ENCODE data around the gene MAST4. TPM values are rescaled to one million over a fixed set of nuclear protein-coding genes. Genes with fewer than 3 reads are reported as not detected.

The MAST4 gene
- total and polyA plus RNA-seq, 2 of the 4 experiments (the other 2 are of a cell fraction) = 4.8 to 6.8 TPM

DNA sequence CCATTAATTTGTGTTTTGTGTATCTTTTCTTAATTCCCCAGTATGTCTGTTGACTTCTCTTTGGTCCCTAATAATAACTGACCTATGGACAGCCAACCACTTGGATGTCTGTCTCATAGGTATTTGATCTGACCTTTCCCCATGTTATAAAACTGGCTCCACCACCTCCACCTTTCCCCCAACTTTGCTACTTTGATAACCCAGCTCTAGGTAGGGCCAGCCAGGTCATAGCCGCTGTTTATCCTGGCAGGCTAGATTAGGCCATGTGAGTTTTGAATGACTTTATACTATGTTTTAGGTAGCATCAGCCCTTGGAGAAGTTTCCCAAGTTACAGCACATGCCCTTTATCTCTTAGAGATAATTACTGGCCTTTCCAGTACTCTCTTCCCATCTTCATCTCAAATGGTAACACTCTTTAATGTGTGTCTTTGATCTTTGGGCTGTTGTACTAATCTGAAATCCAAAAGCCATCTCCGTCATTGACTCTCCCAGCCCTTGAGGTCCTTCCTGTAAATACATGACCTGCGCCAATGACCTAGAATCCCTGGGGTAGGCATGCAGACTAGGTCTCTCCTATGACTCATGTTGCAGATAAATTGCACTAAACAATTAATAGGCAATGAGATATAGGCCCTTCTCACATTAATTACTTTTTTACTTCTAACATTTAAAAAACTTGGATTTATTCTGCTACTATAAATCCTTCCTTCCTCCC lies 447.8 kb downstream of the MAST4 start:
- WGBS, 2 experiments (ENCODE audit: extremely low coverage in 2 of 2, insufficient read length in 1 of 2) = no CpG with 5 or more reads among the region's 3 CpGs

More for the DNA sequence above, 447.8 kb downstream of the MAST4 start:
- Histone ChIP-seq H3K9ac (ENCODE audit: low read depth, low read length) (no peak overlapping the region), H2AK9ac (replicated peaks; ENCODE audit: low read depth, low read length, poor library complexity) (no peak overlapping the region), H3K9me3 (ENCODE audit: control insufficient read depth, insufficient read depth, low read length) (no peaks in the 10 kb centered on the region), H3K27me3 (ENCODE audit: control insufficient read depth, insufficient read depth, low read length) (no peaks in the 10 kb centered on the region), H3K4me3 (ENCODE audit: insufficient read depth, low read depth, low read length) (no peak overlapping the region), H4K20me1 (ENCODE audit: insufficient read depth, low read length) (no peaks in the 10 kb centered on the region), H3K23ac (ENCODE audit: low read depth, low read length) (no peak overlapping the region), H3K14ac (replicated peaks; ENCODE audit: low read depth, low read length) (no peak overlapping the region), H3K27ac (ENCODE audit: insufficient read depth, low read length) (no peak overlapping the region), H3K18ac (ENCODE audit: low read depth, low read length) (no peak overlapping the region), H2BK15ac (ENCODE audit: low read depth, low read length) (no peak overlapping the region), H3K4ac (ENCODE audit: low read depth, low read length) (no peak overlapping the region), H2BK5ac (ENCODE audit: low read depth, low read length, poor library complexity, severe bottlenecking) (no peak overlapping the region), H3K56ac (ENCODE audit: extremely low read depth, insufficient read depth, low read length) (no peak overlapping the region), H2BK20ac (ENCODE audit: low read depth, low read length) (no peak overlapping the region), H3K36me3 (ENCODE audit: control insufficient read depth, insufficient read depth, low read length) (no peaks in the 10 kb centered on the region), H4K91ac (ENCODE audit: insufficient read depth, low read depth, low read length) (no peak overlapping the region), H4K8ac (ENCODE audit: low read depth in 2 of 2, low read length in 2 of 2) (no peak overlapping the region), H4K5ac (ENCODE audit: low read depth, low read length) (no peak overlapping the region), H3K4me2 (ENCODE audit: low read depth, low read length) (no peak overlapping the region), H2AFZ (replicated peaks; ENCODE audit: low read length, poor library complexity) (no peak overlapping the region), H2BK120ac (ENCODE audit: low read depth, low read length) (no peak overlapping the region), H3K9me1 (ENCODE audit: insufficient read depth, low read length) (0 out of 2 replicates have a peak, but pooled peaks cover 2% of the 10 kb centered on the region), H3K79me1 (ENCODE audit: low read depth in 1 of 2, low read length in 2 of 2) (peaks cover 31 to 42% of the 10 kb centered on the region in 2 experiments), H2AK5ac (ENCODE audit: low read depth, low read length) (no peak overlapping the region), H3K4me1 (ENCODE audit: control insufficient read depth, insufficient read depth, low read length) (peaks cover 7% of the 10 kb centered on the region)
- in situ Hi-C loops (cut with MboI; ENCODE audit: low sequenced_read_pairs) (no loop called here), dilution Hi-C loops (cut with HindIII; ENCODE audit: low sequenced_read_pairs, unreplicated experiment) (no loop called here), intact Hi-C loops (cut with micrococcal nuclease) (no loop called here)
- DNase-seq = no peak
- BruUV-seq (replicated peaks) = no TSS peak
- ChIA-PET POLR2A (ENCODE audit: unreplicated experiment) (no interaction called here), CTCF (no interaction called here)
- no peak for ATAC-seq (ENCODE audit: low read depth)
- TF ChIP-seq CHD1 (IDR thresholded peaks at IDR 0.05; ENCODE audit: low read depth, low read length) (no peak), MXI1 (IDR thresholded peaks at IDR 0.05; ENCODE audit: borderline replicate concordance, low read depth, low read length) (no peak), MAFK (IDR thresholded peaks at IDR 0.05; ENCODE audit: low read depth, low read length) (no peak), CEBPB (IDR thresholded peaks at IDR 0.05; ENCODE audit: low read depth, low read length) (no peak), RFX5 (IDR thresholded peaks at IDR 0.05; ENCODE audit: low read depth, low read length) (no peak), RCOR1 (IDR thresholded peaks at IDR 0.05; ENCODE audit: insufficient replicate concordance, low read length) (no peak), NFE2L2 (IDR thresholded peaks at IDR 0.05; ENCODE audit: low read depth, low read length) (no peak), MAZ (IDR thresholded peaks at IDR 0.05; ENCODE audit: borderline replicate concordance, low read depth, low read length) (no peak), BHLHE40 (IDR thresholded peaks at IDR 0.05; ENCODE audit: low read depth, low read length) (no peak)
- TF ChIP-seq, protein P1, sequence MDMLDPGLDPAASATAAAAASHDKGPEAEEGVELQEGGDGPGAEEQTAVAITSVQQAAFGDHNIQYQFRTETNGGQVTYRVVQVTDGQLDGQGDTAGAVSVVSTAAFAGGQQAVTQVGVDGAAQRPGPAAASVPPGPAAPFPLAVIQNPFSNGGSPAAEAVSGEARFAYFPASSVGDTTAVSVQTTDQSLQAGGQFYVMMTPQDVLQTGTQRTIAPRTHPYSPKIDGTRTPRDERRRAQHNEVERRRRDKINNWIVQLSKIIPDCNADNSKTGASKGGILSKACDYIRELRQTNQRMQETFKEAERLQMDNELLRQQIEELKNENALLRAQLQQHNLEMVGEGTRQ (IDR thresholded peaks at IDR 0.05; ENCODE audit: low read depth, low read length) = no peak
- TF ChIP-seq, protein P2, sequence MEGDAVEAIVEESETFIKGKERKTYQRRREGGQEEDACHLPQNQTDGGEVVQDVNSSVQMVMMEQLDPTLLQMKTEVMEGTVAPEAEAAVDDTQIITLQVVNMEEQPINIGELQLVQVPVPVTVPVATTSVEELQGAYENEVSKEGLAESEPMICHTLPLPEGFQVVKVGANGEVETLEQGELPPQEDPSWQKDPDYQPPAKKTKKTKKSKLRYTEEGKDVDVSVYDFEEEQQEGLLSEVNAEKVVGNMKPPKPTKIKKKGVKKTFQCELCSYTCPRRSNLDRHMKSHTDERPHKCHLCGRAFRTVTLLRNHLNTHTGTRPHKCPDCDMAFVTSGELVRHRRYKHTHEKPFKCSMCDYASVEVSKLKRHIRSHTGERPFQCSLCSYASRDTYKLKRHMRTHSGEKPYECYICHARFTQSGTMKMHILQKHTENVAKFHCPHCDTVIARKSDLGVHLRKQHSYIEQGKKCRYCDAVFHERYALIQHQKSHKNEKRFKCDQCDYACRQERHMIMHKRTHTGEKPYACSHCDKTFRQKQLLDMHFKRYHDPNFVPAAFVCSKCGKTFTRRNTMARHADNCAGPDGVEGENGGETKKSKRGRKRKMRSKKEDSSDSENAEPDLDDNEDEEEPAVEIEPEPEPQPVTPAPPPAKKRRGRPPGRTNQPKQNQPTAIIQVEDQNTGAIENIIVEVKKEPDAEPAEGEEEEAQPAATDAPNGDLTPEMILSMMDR (conservative IDR thresholded peaks at IDR 0.05; ENCODE audit: low read depth, low read length) = no peak
- TF ChIP-seq, protein P3, sequence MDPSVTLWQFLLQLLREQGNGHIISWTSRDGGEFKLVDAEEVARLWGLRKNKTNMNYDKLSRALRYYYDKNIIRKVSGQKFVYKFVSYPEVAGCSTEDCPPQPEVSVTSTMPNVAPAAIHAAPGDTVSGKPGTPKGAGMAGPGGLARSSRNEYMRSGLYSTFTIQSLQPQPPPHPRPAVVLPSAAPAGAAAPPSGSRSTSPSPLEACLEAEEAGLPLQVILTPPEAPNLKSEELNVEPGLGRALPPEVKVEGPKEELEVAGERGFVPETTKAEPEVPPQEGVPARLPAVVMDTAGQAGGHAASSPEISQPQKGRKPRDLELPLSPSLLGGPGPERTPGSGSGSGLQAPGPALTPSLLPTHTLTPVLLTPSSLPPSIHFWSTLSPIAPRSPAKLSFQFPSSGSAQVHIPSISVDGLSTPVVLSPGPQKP (IDR thresholded peaks at IDR 0.05; ENCODE audit: borderline replicate concordance, low read depth, low read length) = no peak

Measured in IMR-90 (cell line).